T-helper 1 cell treated with Interleukin-12 subunit alpha and Interleukin-12 subunit beta and Interleukin-4 antibody, amounts not matched to agents 30 μg/mL and 1 μg/mL, for 36 hours (primary cell): ENCODE measurements around the gene SNTA1.
"Not testable (repeated sequence)": the region's sequence is repeated elsewhere in the genome, so short reads cannot be mapped to it uniquely, and the experiment has no call there.

ENCODE experiments used
- H3K27ac Mint-ChIP-seq: one replicate; pipeline ENCODE4 v1.8.0; 2021; ENCODE audit warnings: mild to moderate bottlenecking, mixed read lengths
- H3K27me3 Mint-ChIP-seq: one replicate; pipeline ENCODE4 v1.8.0; 2021; ENCODE audit warnings: low read depth, mixed read lengths
- H3K36me3 Mint-ChIP-seq: one replicate; pipeline ENCODE4 v1.8.0; 2021; ENCODE audit warnings: low read depth, mixed read lengths
- H3K4me1 Mint-ChIP-seq: one replicate; pipeline ENCODE4 v1.8.0; 2021; ENCODE audit warnings: low read depth, mixed read lengths
- H3K4me3 Mint-ChIP-seq: one replicate; pipeline ENCODE4 v1.8.0; 2021; ENCODE audit warnings: mild to moderate bottlenecking, moderate library complexity, mixed read lengths
- H3K9me3 Mint-ChIP-seq: one replicate; pipeline ENCODE4 v1.8.0; 2021; ENCODE audit warnings: mixed read lengths

SNTA1 gene

GRCh38 chr20:33445881-33446625 lies 2.5 kb upstream of the SNTA1 start:
- Mint-ChIP-seq H3K27ac (no peak overlapping the region), H3K9me3 (no peaks in the 10 kb centered on the region), H3K4me1 (peaks cover 18% of the 10 kb centered on the region), H3K4me3 (no peak overlapping the region), H3K27me3 (peaks cover 26% of the 10 kb centered on the region), H3K36me3 (no peaks in the 10 kb centered on the region)

- H3K4me3 Mint-ChIP-seq: peak overlapping the region; percentile 91
- H3K27ac Mint-ChIP-seq: peak overlapping the region; percentile 84
- H3K36me3 Mint-ChIP-seq: no peaks in the 10 kb centered on the region
- peaks cover 27% of the 10 kb centered on the region for H3K27me3 Mint-ChIP-seq
- H3K9me3 Mint-ChIP-seq: no peaks in the 10 kb centered on the region
- H3K4me1 Mint-ChIP-seq: peaks cover 18% of the 10 kb centered on the region
Observed at GRCh38 chr20:33444797-33445560, 1.4 kb upstream of the SNTA1 start.

GRCh38 chr20:33443006-33443511 lies 504 bp downstream of the SNTA1 start:
- no peak overlapping the region for H3K27ac Mint-ChIP-seq
- H3K4me3 Mint-ChIP-seq: peak overlapping the region; percentile 77
- H3K27me3 Mint-ChIP-seq: peaks cover 27% of the 10 kb centered on the region
- no peaks in the 10 kb centered on the region for H3K9me3 Mint-ChIP-seq
- H3K4me1 Mint-ChIP-seq: peaks cover 18% of the 10 kb centered on the region
- H3K36me3 Mint-ChIP-seq: no peaks in the 10 kb centered on the region

- Mint-ChIP-seq H3K4me1 (peaks cover 18% of the 10 kb centered on the region), H3K27ac (no peak overlapping the region), H3K9me3 (no peaks in the 10 kb centered on the region), H3K4me3 (peak overlapping the region; percentile 77), H3K36me3 (no peaks in the 10 kb centered on the region), H3K27me3 (peaks cover 27% of the 10 kb centered on the region)
Observed at GRCh38 chr20:33442136-33443005, 1.2 kb downstream of the SNTA1 start.

- H3K4me3 Mint-ChIP-seq: no peak overlapping the region
Observed at GRCh38 chr20:33441142-33441955, 2.2 kb downstream of the SNTA1 start.

GRCh38 chr20:33440562-33440961 lies 3.0 kb downstream of the SNTA1 start:
- not testable (repeated sequence) for H3K36me3 Mint-ChIP-seq, H3K27ac Mint-ChIP-seq, H3K9me3 Mint-ChIP-seq, H3K4me3 Mint-ChIP-seq
- peaks cover 20% of the 10 kb centered on the region for H3K27me3 Mint-ChIP-seq
- peaks cover 14% of the 10 kb centered on the region for H3K4me1 Mint-ChIP-seq

More at GRCh38 chr20:33441142-33441955, 2.2 kb downstream of the SNTA1 start:
- Mint-ChIP-seq H3K36me3 (no peaks in the 10 kb centered on the region), H3K27ac (no peak overlapping the region), H3K9me3 (no peaks in the 10 kb centered on the region), H3K27me3 (peaks cover 26% of the 10 kb centered on the region), H3K4me1 (peaks cover 17% of the 10 kb centered on the region)

- no peak overlapping the region for H3K27ac Mint-ChIP-seq
- no peaks in the 10 kb centered on the region for H3K9me3 Mint-ChIP-seq
- H3K27me3 Mint-ChIP-seq: peaks cover 20% of the 10 kb centered on the region
- peaks cover 4% of the 10 kb centered on the region for H3K4me1 Mint-ChIP-seq
- H3K4me3 Mint-ChIP-seq: no peak overlapping the region
- no peaks in the 10 kb centered on the region for H3K36me3 Mint-ChIP-seq
Observed at GRCh38 chr20:33438481-33438880, 5.1 kb downstream of the SNTA1 start.

- no peaks in the 10 kb centered on the region for H3K36me3 Mint-ChIP-seq
- peaks cover 12% of the 10 kb centered on the region for H3K27me3 Mint-ChIP-seq
- H3K27ac Mint-ChIP-seq: no peak overlapping the region
Observed at GRCh38 chr20:33437141-33437911, 6.2 kb downstream of the SNTA1 start.

GRCh38 chr20:33434434-33434833 lies 9.1 kb downstream of the SNTA1 start:
- Mint-ChIP-seq H3K27ac (no peak overlapping the region), H3K4me3 (no peak overlapping the region), H3K9me3 (no peaks in the 10 kb centered on the region), H3K4me1 (no peaks in the 10 kb centered on the region), H3K36me3 (no peaks in the 10 kb centered on the region), H3K27me3 (no peaks in the 10 kb centered on the region)

More at GRCh38 chr20:33437141-33437911, 6.2 kb downstream of the SNTA1 start:
- Mint-ChIP-seq H3K4me3 (no peak overlapping the region), H3K4me1 (peaks cover under 1% of the 10 kb centered on the region), H3K9me3 (no peaks in the 10 kb centered on the region)

GRCh38 chr20:33433465-33434234 lies 9.9 kb downstream of the SNTA1 start:
- Mint-ChIP-seq H3K27ac (no peak overlapping the region), H3K36me3 (no peaks in the 10 kb centered on the region), H3K27me3 (no peaks in the 10 kb centered on the region), H3K4me3 (no peak overlapping the region), H3K9me3 (no peaks in the 10 kb centered on the region), H3K4me1 (no peaks in the 10 kb centered on the region)

GRCh38 chr20:33431797-33432381 lies 11.7 kb downstream of the SNTA1 start:
- Mint-ChIP-seq H3K4me1 (no peaks in the 10 kb centered on the region), H3K27ac (no peak overlapping the region), H3K27me3 (no peaks in the 10 kb centered on the region), H3K36me3 (no peaks in the 10 kb centered on the region), H3K9me3 (no peaks in the 10 kb centered on the region), H3K4me3 (no peak overlapping the region)

GRCh38 chr20:33423875-33424274 lies 19.7 kb downstream of the SNTA1 start:
- H3K27me3 Mint-ChIP-seq, H3K4me3 Mint-ChIP-seq, H3K9me3 Mint-ChIP-seq, H3K4me1 Mint-ChIP-seq, H3K27ac Mint-ChIP-seq, H3K36me3 Mint-ChIP-seq: not testable (repeated sequence)
